Central memory CD8-positive, alpha-beta T cell (primary cell): ENCODE results near the gene RNF208.

ENCODE experiments used
- ATAC-seq: fragments of 150-1000 bp; cut with Tn5 transposase; replicated peaks from 2 replicates; pipeline ENCODE4 v1.10.0; 2022; ENCODE audit warnings: mild to moderate bottlenecking, moderate FRiP score, moderate number of reproducible peaks; ENCODE audit not compliant: poor library complexity, severe bottlenecking; ENCODE audit errors: extremely low read depth
- DNase-seq, 2 donors: peaks; one replicate each; pipeline ENCODE4 v3.0.0; 2021; ENCODE audit warnings: low spot score in 2 of 2
- H3K27ac Mint-ChIP-seq: one replicate; pipeline ENCODE4 v1.8.0; 2022; ENCODE audit warnings: low read depth, mild to moderate bottlenecking, moderate library complexity, mixed read lengths
- H3K27me3 Mint-ChIP-seq: one replicate; pipeline ENCODE4 v1.8.0; 2022; ENCODE audit warnings: mixed read lengths
- H3K36me3 Mint-ChIP-seq: one replicate; pipeline ENCODE4 v1.8.0; 2022; ENCODE audit warnings: mild to moderate bottlenecking, moderate library complexity, mixed read lengths; ENCODE audit not compliant: insufficient read depth
- H3K4me1 Mint-ChIP-seq: one replicate; pipeline ENCODE4 v1.8.0; 2022; ENCODE audit warnings: mixed read lengths
- H3K4me3 Mint-ChIP-seq: one replicate; pipeline ENCODE4 v1.8.0; 2022; ENCODE audit warnings: mild to moderate bottlenecking, moderate library complexity, mixed read lengths
- H3K9me3 Mint-ChIP-seq: one replicate; pipeline ENCODE4 v1.8.0; 2022; ENCODE audit warnings: mixed read lengths

The RNF208 gene

DNA sequence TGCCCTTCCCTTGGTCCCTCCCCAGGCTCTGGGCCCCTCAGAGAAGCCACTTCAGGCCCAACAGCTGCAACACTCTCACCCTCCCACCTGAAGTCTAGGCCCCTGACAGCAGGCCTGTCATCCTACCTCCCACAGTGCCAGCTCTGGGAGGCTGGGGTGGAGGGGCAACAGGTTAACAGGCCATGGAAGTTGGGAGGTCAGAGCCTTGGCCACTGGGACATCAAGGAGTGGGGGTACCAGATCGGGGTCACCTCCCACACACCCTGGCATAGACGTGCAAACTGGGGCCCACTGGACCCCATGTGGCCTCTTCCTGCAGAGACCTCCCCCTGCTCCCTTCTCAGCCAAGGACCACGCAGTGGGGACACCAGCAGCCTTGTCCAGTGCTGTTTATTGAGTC, 30.8 kb downstream of the RNF208 start:
- Mint-ChIP-seq H3K9me3 (no peaks in the 10 kb centered on the region), H3K27ac (peak overlapping the region; percentile 87), H3K4me3 (peak overlapping the region; percentile 63)

DNA sequence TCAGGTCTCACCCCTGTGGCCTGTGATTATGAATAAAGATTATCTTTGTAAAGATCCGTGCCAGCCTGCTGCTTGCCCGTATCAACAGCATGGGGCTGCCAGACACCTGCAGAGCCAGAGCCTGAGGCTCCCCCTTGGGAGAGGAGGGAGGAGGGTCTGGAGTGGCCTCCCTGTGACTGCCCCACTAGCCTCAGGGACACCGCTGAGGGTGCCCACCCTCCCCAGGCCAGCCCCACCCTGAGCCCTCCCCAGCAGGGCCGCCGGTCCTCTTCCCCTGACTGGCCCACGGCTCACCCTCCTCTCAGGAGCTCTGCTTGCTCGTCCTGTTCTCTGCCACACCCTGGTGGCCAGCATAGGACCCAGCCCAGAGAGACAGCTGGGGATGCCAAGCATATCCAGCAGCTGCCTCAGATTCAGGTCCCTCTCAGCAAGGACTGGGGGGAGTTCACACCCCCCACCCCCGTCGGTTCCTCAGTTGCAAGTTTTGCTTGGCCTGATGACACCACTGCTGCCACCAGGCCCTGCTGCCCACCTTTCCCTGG, 31.7 kb downstream of the RNF208 start:
- ATAC-seq (no peak), DNase-seq (no peak)
- peak overlapping the region; percentile 87 for H3K27ac Mint-ChIP-seq
- peaks cover 20% of the 10 kb centered on the region for H3K36me3 Mint-ChIP-seq
- no peaks in the 10 kb centered on the region for H3K27me3 Mint-ChIP-seq
- peak overlapping the region; percentile 63 for H3K4me3 Mint-ChIP-seq
- peaks cover 18% of the 10 kb centered on the region for H3K4me1 Mint-ChIP-seq
- no peaks in the 10 kb centered on the region for H3K9me3 Mint-ChIP-seq

More for the DNA sequence above, 30.8 kb downstream of the RNF208 start:
- Mint-ChIP-seq H3K27me3 (no peaks in the 10 kb centered on the region), H3K36me3 (peaks cover 20% of the 10 kb centered on the region), H3K4me1 (peaks cover 18% of the 10 kb centered on the region)
- no peak for DNase-seq
- ATAC-seq, result no peak

GRCh38 chr9:137189297-137190295, 32.4 kb downstream of the RNF208 start:
- H3K27me3 Mint-ChIP-seq, result no peaks in the 10 kb centered on the region
- no peaks in the 10 kb centered on the region for H3K9me3 Mint-ChIP-seq
- DNase-seq (no peak), ATAC-seq (no peak)
- H3K4me1 Mint-ChIP-seq, result peaks cover 20% of the 10 kb centered on the region
- peak overlapping the region; percentile 93 for H3K4me3 Mint-ChIP-seq
- H3K36me3 Mint-ChIP-seq, result peaks cover 20% of the 10 kb centered on the region
- H3K27ac Mint-ChIP-seq, result peak overlapping the region; percentile 93

DNA sequence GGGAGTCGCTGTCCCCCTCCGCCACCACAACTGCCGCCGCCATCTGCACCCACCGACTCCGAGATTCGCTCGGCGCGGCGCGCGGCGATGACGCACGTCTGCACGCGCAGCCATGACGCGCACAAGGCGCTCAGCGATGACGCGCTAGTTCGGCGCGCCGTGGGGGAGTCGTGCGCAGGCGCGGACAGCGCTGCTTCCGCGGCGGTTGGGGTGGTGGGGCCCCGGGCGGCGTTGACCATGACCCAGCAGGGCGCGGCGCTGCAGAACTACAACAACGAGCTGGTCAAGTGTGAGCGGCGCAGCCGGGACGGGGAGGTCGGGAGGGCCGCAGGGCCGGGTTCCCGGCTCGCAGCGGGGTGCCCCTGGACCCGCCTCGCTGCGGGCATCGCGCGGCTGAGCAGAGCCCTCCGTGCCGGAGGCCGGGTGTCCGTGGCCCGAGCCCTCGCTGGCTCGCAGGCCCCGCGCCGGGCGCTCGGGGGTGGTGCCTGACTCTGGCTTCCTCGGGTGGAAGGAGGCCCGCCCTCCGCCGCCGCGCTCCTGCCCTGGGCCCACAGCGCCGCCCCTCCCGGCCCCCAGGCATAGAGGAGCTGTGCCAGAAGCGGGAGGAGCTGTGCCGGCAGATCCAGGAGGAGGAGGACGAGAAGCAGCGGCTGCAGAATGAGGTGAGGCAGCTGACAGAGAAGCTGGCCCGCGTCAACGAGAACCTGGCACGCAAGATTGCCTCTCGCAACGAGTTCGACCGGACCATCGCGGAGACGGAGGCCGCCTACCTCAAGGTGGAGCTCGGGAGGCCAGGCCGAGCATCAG, 33.3 kb downstream of the RNF208 start, which contains the start of the genes ANAPC2 and SSNA1:
Gene ANAPC2 (minus strand): TSS at position 71 of the 807 bp plus-strand sequence. CDS start 28 bp downstream, at position 43.
Gene SSNA1 (plus strand): TSS at position 187 of the 807 bp plus-strand sequence. CDS start 51 bp downstream, at position 238.
- Mint-ChIP-seq H3K4me3 (peak within 1 kb of the TSS; percentile 93), H3K27ac (peak within 1 kb of the TSS; percentile 93), H3K4me1 (peaks cover 27% of the 10 kb centered on the region), H3K27me3 (no peaks in the 10 kb centered on the region), H3K9me3 (no peaks in the 10 kb centered on the region), H3K36me3 (peaks cover 20% of the 10 kb centered on the region)
- DNase-seq (peak; percentile 89), ATAC-seq (peak; percentile 82)

- no peaks in the 10 kb centered on the region for H3K9me3 Mint-ChIP-seq
- H3K36me3 Mint-ChIP-seq, result peaks cover 23% of the 10 kb centered on the region
- peaks cover 27% of the 10 kb centered on the region for H3K4me1 Mint-ChIP-seq
- DNase-seq, result no peak
- ATAC-seq, result peak; percentile 9
- peak overlapping the region; percentile 93 for H3K4me3 Mint-ChIP-seq
- H3K27me3 Mint-ChIP-seq, result no peaks in the 10 kb centered on the region
- H3K27ac Mint-ChIP-seq, result peak overlapping the region; percentile 93
Observed at GRCh38 chr9:137188086-137188489, 34.0 kb downstream of the RNF208 start.

GRCh38 chr9:137187386-137187785, 34.7 kb downstream of the RNF208 start:
- peaks cover 24% of the 10 kb centered on the region for H3K36me3 Mint-ChIP-seq
- peak overlapping the region; percentile 93 for H3K27ac Mint-ChIP-seq
- peaks cover 27% of the 10 kb centered on the region for H3K4me1 Mint-ChIP-seq
- no peaks in the 10 kb centered on the region for H3K27me3 Mint-ChIP-seq
- H3K9me3 Mint-ChIP-seq, result no peaks in the 10 kb centered on the region
- H3K4me3 Mint-ChIP-seq, result peak overlapping the region; percentile 93
- DNase-seq (no peak), ATAC-seq (no peak)

DNA sequence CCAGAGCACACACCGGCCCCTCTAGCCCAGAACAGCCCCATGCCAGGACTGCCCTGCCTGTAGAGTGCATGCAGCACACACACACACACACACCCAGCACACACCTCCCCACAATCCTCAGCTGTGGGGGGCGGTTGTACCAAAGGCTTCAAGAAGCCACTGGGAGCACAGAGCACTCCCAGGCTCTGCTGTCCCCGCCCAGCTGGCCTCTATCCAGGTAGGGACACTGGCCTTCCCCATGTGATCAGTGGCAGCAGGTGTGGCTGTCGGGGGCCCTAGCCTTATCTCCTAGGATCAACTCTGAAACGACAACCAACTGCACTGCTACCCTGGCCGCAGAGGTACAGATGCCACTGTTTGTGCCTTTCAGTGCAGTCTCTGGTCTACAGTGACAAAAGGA, 35.7 kb downstream of the RNF208 start:
- H3K4me3 Mint-ChIP-seq, result peak overlapping the region; percentile 93
- peaks cover 27% of the 10 kb centered on the region for H3K4me1 Mint-ChIP-seq
- ATAC-seq, result no peak
- DNase-seq, result no peak
- peaks cover 27% of the 10 kb centered on the region for H3K36me3 Mint-ChIP-seq
- H3K27ac Mint-ChIP-seq, result no peak overlapping the region
- H3K9me3 Mint-ChIP-seq, result no peaks in the 10 kb centered on the region
- H3K27me3 Mint-ChIP-seq, result no peaks in the 10 kb centered on the region

DNA sequence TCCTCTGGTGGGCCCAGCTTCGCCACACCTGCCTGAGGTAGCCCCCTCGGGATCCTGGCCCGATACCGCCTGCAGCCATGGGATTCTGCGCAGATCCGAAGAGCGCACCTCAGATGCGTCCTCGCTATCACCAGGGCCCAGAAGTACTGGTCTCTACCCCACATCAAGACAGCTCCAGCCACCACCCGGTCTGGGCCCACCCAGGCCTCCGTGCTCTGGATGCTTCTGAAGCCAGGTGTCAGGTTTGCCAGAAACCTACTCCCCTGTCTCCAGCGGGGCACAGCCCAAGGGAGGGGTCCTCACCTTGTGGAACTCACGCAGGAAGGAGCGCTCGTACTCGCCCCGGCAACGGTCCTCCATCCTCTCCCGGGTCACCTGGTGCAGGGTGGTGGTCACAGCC, 36.1 kb downstream of the RNF208 start:
- H3K27ac Mint-ChIP-seq, result no peak overlapping the region
- peaks cover 24% of the 10 kb centered on the region for H3K36me3 Mint-ChIP-seq
- no peak for DNase-seq
- no peaks in the 10 kb centered on the region for H3K9me3 Mint-ChIP-seq
- no peak for ATAC-seq
- H3K4me3 Mint-ChIP-seq, result no peak overlapping the region
- H3K27me3 Mint-ChIP-seq, result no peaks in the 10 kb centered on the region
- H3K4me1 Mint-ChIP-seq, result peaks cover 27% of the 10 kb centered on the region

DNA sequence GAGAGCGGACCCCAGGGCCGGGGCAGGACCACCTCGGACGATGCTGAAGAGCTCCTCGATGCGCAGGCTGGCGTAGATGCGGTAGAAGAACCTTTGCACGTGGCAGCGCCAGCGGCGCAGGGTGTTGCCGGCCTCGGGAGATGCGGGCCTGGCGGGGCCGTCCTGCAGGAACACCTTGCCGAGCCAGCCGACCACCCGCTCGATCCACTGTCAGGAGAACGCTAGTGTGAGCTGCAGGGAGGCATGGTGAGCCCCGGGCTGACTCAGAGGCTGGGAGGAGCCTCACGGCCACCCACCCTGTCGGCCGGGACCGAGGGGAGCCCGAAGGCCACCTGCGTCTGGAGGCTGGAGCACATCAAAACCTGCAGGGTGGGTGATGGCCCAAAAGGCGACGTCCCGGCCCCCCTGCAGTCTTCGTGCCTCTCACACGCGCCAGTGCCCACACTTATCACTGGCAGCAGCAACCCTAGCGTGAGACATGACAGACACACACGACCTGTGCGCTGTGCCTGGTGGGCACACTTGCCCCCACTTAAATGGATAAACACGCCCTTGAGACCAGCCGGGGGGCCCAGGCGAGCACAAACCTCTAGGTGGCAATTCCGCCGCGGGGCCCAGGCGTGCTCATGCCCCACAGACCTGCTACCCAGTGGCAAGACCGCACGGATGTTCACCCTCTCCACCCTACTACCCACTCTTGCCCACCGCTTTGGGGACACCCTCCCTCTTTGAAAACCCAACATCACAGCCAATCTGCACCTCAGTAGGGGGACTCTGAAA, 37.0 kb downstream of the RNF208 start:
- H3K9me3 Mint-ChIP-seq, result no peaks in the 10 kb centered on the region
- peaks cover 25% of the 10 kb centered on the region for H3K36me3 Mint-ChIP-seq

GRCh38 chr9:137183980-137184595, 38.0 kb downstream of the RNF208 start:
- peaks cover 26% of the 10 kb centered on the region for H3K36me3 Mint-ChIP-seq
- peak overlapping the region; percentile 44 for H3K27ac Mint-ChIP-seq
- H3K9me3 Mint-ChIP-seq, result no peaks in the 10 kb centered on the region
- DNase-seq, result no peak
- no peak for ATAC-seq
- H3K4me3 Mint-ChIP-seq, result peak overlapping the region; percentile 13
- peaks cover 22% of the 10 kb centered on the region for H3K4me1 Mint-ChIP-seq
- no peaks in the 10 kb centered on the region for H3K27me3 Mint-ChIP-seq

More for the DNA sequence above, 37.0 kb downstream of the RNF208 start:
- H3K27ac Mint-ChIP-seq, result no peak overlapping the region
- no peak for DNase-seq
- H3K4me3 Mint-ChIP-seq, result peak overlapping the region; percentile 13
- H3K4me1 Mint-ChIP-seq, result peaks cover 27% of the 10 kb centered on the region
- no peaks in the 10 kb centered on the region for H3K27me3 Mint-ChIP-seq
- no peak for ATAC-seq

GRCh38 chr9:137182836-137183235, 39.2 kb downstream of the RNF208 start:
- H3K27me3 Mint-ChIP-seq, result no peaks in the 10 kb centered on the region
- peaks cover 18% of the 10 kb centered on the region for H3K4me1 Mint-ChIP-seq
- DNase-seq (no peak), ATAC-seq (no peak)
- no peak overlapping the region for H3K27ac Mint-ChIP-seq
- peaks cover 22% of the 10 kb centered on the region for H3K36me3 Mint-ChIP-seq
- no peak overlapping the region for H3K4me3 Mint-ChIP-seq
- H3K9me3 Mint-ChIP-seq, result no peaks in the 10 kb centered on the region
